Neural progenitor cell (in vitro differentiated cells): ENCODE results near the gene GARIN1A. TPM values are rescaled to one million over a fixed set of nuclear protein-coding genes. Genes with fewer than 3 reads are reported as not detected.
A peak's percentile ranks its signal among the peaks of the same experiment; 100 is the strongest.

Experiments used
- DNase-seq: peaks from one replicate; pipeline ENCODE4 v3.0.0-alpha.2; 2016; ENCODE audit warnings: low spot score
- H2AFZ ChIP-seq: fragments of 200-600 bp; sonication (generic); replicated peaks from 2 replicates; pipeline ENCODE4 v1.6.1; 2016; ENCODE audit warnings: antibody characterized with exemption
- H3F3A ChIP-seq: fragments of 200-600 bp; sonication (generic); 2 replicates; pipeline ENCODE4 v1.6.1; 2016; ENCODE audit warnings: antibody characterized with exemption, low read depth
- H3K27ac ChIP-seq: fragments of 200-600 bp; sonication (generic); 2 replicates; pipeline ENCODE4 v1.5.1; 2016; ENCODE audit warnings: mild to moderate bottlenecking
- H3K27me3 ChIP-seq: fragments of 200-600 bp; sonication (generic); 2 replicates; pipeline ENCODE4 v1.6.1; 2016; ENCODE audit warnings: mild to moderate bottlenecking, moderate library complexity
- H3K36me3 ChIP-seq: fragments of 200-600 bp; sonication (generic); 2 replicates; pipeline ENCODE4 v1.5.1; 2016
- H3K4me1 ChIP-seq: fragments of 200-600 bp; sonication (generic); 2 replicates; pipeline ENCODE4 v1.6.1; 2016; ENCODE audit warnings: mixed run types
- H3K4me2 ChIP-seq: fragments of 200-600 bp; sonication (generic); 2 replicates; pipeline ENCODE4 v1.6.1; 2016
- H3K4me3 ChIP-seq: fragments of 200-600 bp; sonication (generic); 2 replicates; pipeline ENCODE4 v1.5.1; 2016
- H3K79me2 ChIP-seq: fragments of 200-600 bp; sonication (generic); 2 replicates; pipeline ENCODE4 v1.6.1; 2016; ENCODE audit warnings: low read depth
- H3K9ac ChIP-seq: fragments of 200-600 bp; sonication (generic); 2 replicates; pipeline ENCODE4 v1.6.1; 2016
- H3K9me3 ChIP-seq: fragments of 200-600 bp; sonication (generic); 2 replicates; pipeline ENCODE4 v1.5.1; 2016; ENCODE audit warnings: low read depth
- H4K20me1 ChIP-seq: fragments of 200-600 bp; sonication (generic); 2 replicates; pipeline ENCODE4 v1.6.1; 2016; ENCODE audit warnings: low read depth
- H3K27ac Mint-ChIP-seq: 3 replicates; pipeline ENCODE4 v1.8.0; 2021; ENCODE audit warnings: mixed read lengths
- H3K27me3 Mint-ChIP-seq: 2 replicates; pipeline ENCODE4 v1.8.0; 2022; ENCODE audit warnings: low read depth, mild to moderate bottlenecking, inconsistent platforms, moderate library complexity, mixed read lengths; ENCODE audit not compliant: insufficient read depth
- H3K36me3 Mint-ChIP-seq: 3 replicates; pipeline ENCODE4 v1.8.0; 2021; ENCODE audit warnings: mixed read lengths
- H3K4me1 Mint-ChIP-seq: 3 replicates; pipeline ENCODE4 v1.8.0; 2021; ENCODE audit warnings: mixed read lengths
- H3K4me3 Mint-ChIP-seq: 3 replicates; pipeline ENCODE4 v1.8.0; 2021; ENCODE audit warnings: mild to moderate bottlenecking, moderate library complexity, mixed read lengths
- H3K9me3 Mint-ChIP-seq: 3 replicates; pipeline ENCODE4 v1.8.0; 2020; ENCODE audit warnings: mixed read lengths
- EZH2 ChIP-seq: fragments of 200-600 bp; sonication (generic); IDR thresholded peaks from 2 replicates; pipeline ENCODE4 v1.6.1; 2017; ENCODE audit warnings: antibody characterized with exemption, mild to moderate bottlenecking, moderate library complexity
- EZH2phosphoT487 ChIP-seq: fragments of 200-600 bp; sonication (generic); IDR thresholded peaks from 2 replicates; pipeline ENCODE4 v1.6.1; 2017; ENCODE audit warnings: antibody characterized with exemption
- total RNA-seq: library from RNA; depleted of rRNA; stranded (reverse); fragments of >200 nt; gene quantifications from 2 replicates; pipeline ENCODE4 v1.2.3, GENCODE V29; 2015; ENCODE audit warnings: low replicate concordance
- TF ChIP-seq, protein P1 (sequence below): fragments of 200-600 bp; sonication (generic); IDR thresholded peaks from 2 replicates; pipeline ENCODE4 v1.5.1; 2017; ENCODE audit warnings: antibody characterized with exemption, mild to moderate bottlenecking

The GARIN1A gene
- total RNA-seq, 1 donor from 2014 or later: not detected

- no peaks in the 10 kb centered on the region for H3K36me3 ChIP-seq
- TF ChIP-seq EZH2 (no peak), EZH2phosphoT487 (no peak)
- TF ChIP-seq, protein P1, sequence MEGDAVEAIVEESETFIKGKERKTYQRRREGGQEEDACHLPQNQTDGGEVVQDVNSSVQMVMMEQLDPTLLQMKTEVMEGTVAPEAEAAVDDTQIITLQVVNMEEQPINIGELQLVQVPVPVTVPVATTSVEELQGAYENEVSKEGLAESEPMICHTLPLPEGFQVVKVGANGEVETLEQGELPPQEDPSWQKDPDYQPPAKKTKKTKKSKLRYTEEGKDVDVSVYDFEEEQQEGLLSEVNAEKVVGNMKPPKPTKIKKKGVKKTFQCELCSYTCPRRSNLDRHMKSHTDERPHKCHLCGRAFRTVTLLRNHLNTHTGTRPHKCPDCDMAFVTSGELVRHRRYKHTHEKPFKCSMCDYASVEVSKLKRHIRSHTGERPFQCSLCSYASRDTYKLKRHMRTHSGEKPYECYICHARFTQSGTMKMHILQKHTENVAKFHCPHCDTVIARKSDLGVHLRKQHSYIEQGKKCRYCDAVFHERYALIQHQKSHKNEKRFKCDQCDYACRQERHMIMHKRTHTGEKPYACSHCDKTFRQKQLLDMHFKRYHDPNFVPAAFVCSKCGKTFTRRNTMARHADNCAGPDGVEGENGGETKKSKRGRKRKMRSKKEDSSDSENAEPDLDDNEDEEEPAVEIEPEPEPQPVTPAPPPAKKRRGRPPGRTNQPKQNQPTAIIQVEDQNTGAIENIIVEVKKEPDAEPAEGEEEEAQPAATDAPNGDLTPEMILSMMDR: no peak
- H3K27ac ChIP-seq: no peak overlapping the region
- no peak overlapping the region for H3K9ac ChIP-seq
- no peak overlapping the region for H3K4me3 Mint-ChIP-seq
- peaks cover 9% of the 10 kb centered on the region for H3K27me3 Mint-ChIP-seq
- H3K79me2 ChIP-seq: peaks cover 4% of the 10 kb centered on the region
- no peak overlapping the region for H3K4me3 ChIP-seq
- H3K27me3 ChIP-seq: no peaks in the 10 kb centered on the region
- H3K27ac Mint-ChIP-seq: no peak overlapping the region
- peaks cover 7% of the 10 kb centered on the region for H3K4me1 Mint-ChIP-seq
- peaks cover 25% of the 10 kb centered on the region for H3K4me1 ChIP-seq
- H3F3A ChIP-seq: peaks cover 12% of the 10 kb centered on the region
- no peaks in the 10 kb centered on the region for H4K20me1 ChIP-seq
- no peak overlapping the region for H3K4me2 ChIP-seq
- H3K9me3 Mint-ChIP-seq: peaks cover 2% of the 10 kb centered on the region
- no peak for DNase-seq
- no peak overlapping the region for H2AFZ ChIP-seq
- peaks cover 5% of the 10 kb centered on the region for H3K9me3 ChIP-seq
- no peaks in the 10 kb centered on the region for H3K36me3 Mint-ChIP-seq
Observed at GRCh38 chr7:128713794-128714193, 41.7 kb downstream of the GARIN1A start.

DNA sequence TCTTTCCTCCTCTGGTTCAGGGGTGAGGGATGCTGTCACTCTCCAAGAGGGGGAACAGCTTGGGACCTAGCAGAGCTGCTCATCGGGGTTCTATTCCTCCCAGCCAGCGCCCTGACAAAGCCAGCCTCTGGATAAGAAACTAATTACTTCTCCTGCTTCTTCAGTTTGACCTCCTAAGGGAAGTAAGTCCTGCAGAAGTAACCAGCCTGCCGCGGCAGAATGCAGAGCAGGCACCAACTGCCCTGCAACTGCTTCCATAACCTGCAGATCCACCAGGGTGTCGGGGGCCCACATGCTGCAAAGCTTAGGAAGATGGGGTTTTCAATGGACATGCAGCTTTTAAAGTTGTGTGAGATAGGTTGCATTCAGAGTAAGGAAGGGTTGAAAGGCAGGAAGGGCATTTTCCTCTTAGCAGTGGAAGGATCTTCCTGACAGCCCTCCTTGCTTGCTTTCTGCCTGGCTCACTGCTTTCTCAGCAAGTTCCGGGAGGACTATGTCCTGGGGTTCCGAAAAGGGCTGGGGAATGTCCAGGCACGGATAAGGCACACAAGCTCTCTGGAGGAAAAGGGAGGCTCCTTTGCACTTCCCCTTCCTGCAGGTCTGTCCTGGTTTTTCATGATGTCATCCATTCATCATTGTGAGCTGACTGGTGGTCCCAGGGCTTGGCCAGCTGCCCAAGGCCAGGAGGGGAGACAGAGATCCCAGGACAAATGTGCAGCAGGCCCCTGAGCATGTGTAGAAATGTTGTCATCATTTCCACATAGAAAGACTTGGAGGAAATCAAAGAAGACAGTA, 42.8 kb downstream of the GARIN1A start:
- Histone ChIP-seq H3K9me3 (peaks cover 5% of the 10 kb centered on the region), H3K9ac (no peak overlapping the region), H4K20me1 (no peaks in the 10 kb centered on the region), H3F3A (peaks cover 5% of the 10 kb centered on the region), H3K36me3 (no peaks in the 10 kb centered on the region), H3K27ac (no peak overlapping the region), H3K4me1 (peaks cover 16% of the 10 kb centered on the region), H3K4me3 (no peak overlapping the region), H3K4me2 (peak overlapping the region; percentile 15), H3K27me3 (no peaks in the 10 kb centered on the region), H2AFZ (peak overlapping the region; percentile 34), H3K79me2 (peaks cover 3% of the 10 kb centered on the region)
- Mint-ChIP-seq H3K27me3 (peaks cover 9% of the 10 kb centered on the region), H3K27ac (no peak overlapping the region), H3K4me3 (no peak overlapping the region), H3K4me1 (peaks cover 6% of the 10 kb centered on the region), H3K36me3 (no peaks in the 10 kb centered on the region), H3K9me3 (peaks cover 2% of the 10 kb centered on the region)
- no peak for DNase-seq
- TF ChIP-seq EZH2phosphoT487: no peak

- TF ChIP-seq EZH2phosphoT487: no peak
- no peak for TF ChIP-seq EZH2
- TF ChIP-seq, protein P1: no peak
- H3K4me1 Mint-ChIP-seq: peaks cover 6% of the 10 kb centered on the region
- Histone ChIP-seq H3K4me1 (peaks cover 16% of the 10 kb centered on the region), H3K27me3 (no peaks in the 10 kb centered on the region), H3F3A (peaks cover 5% of the 10 kb centered on the region), H3K27ac (no peak overlapping the region), H3K9me3 (no peaks in the 10 kb centered on the region), H3K9ac (no peak overlapping the region), H2AFZ (no peak overlapping the region), H3K79me2 (no peaks in the 10 kb centered on the region), H3K4me2 (no peak overlapping the region), H4K20me1 (no peaks in the 10 kb centered on the region), H3K4me3 (no peak overlapping the region), H3K36me3 (no peaks in the 10 kb centered on the region)
- no peak for DNase-seq
- H3K4me3 Mint-ChIP-seq: no peak overlapping the region
- no peaks in the 10 kb centered on the region for H3K36me3 Mint-ChIP-seq
- H3K27ac Mint-ChIP-seq: no peak overlapping the region
- H3K27me3 Mint-ChIP-seq: peaks cover 6% of the 10 kb centered on the region
- H3K9me3 Mint-ChIP-seq: no peaks in the 10 kb centered on the region
Observed at GRCh38 chr7:128718967-128719642, 47.0 kb downstream of the GARIN1A start.

- Histone ChIP-seq H3K79me2 (no peaks in the 10 kb centered on the region), H3K4me1 (no peaks in the 10 kb centered on the region), H3K9me3 (no peaks in the 10 kb centered on the region), H3K27ac (no peak overlapping the region), H3F3A (no peaks in the 10 kb centered on the region), H3K27me3 (no peaks in the 10 kb centered on the region), H3K4me3 (no peak overlapping the region), H3K9ac (no peak overlapping the region), H3K36me3 (no peaks in the 10 kb centered on the region), H2AFZ (no peak overlapping the region), H4K20me1 (no peaks in the 10 kb centered on the region), H3K4me2 (no peak overlapping the region)
- Mint-ChIP-seq H3K27me3 (peaks cover 6% of the 10 kb centered on the region), H3K27ac (no peak overlapping the region), H3K9me3 (no peaks in the 10 kb centered on the region), H3K36me3 (no peaks in the 10 kb centered on the region), H3K4me3 (no peak overlapping the region), H3K4me1 (peaks cover 5% of the 10 kb centered on the region)
- TF ChIP-seq, protein P1: no peak
- no peak for TF ChIP-seq EZH2phosphoT487
- TF ChIP-seq EZH2: no peak
- no peak for DNase-seq
Observed at GRCh38 chr7:128721376-128721775, 49.3 kb downstream of the GARIN1A start.
